Mesodermal cell (in vitro differentiated cells): ENCODE data around the gene RAPGEF1.
A peak's percentile ranks its signal among the peaks of the same experiment; 100 is the strongest.

Source experiments
- H3K27ac ChIP-seq: 2 replicates; pipeline ENCODE4 v1.7.0; 2013; ENCODE audit warnings: mild to moderate bottlenecking, low read depth, low read length, moderate library complexity; ENCODE audit not compliant: severe bottlenecking
- H3K36me3 ChIP-seq: 2 replicates; pipeline ENCODE4 v1.7.1; 2013; ENCODE audit warnings: mild to moderate bottlenecking, low read length, moderate library complexity; ENCODE audit not compliant: control insufficient read depth, insufficient read depth
- H3K4me1 ChIP-seq: one replicate; pipeline ENCODE4 v1.7.1; 2013; ENCODE audit warnings: mild to moderate bottlenecking, low read length; ENCODE audit not compliant: insufficient read depth, control insufficient read depth, poor library complexity, severe bottlenecking
- H3K4me3 ChIP-seq: 2 replicates; pipeline ENCODE4 v1.7.0; 2013; ENCODE audit warnings: low read length, control low read depth, mild to moderate bottlenecking; ENCODE audit not compliant: insufficient read depth, poor library complexity, severe bottlenecking; ENCODE audit errors: extremely low read depth
- H3K9me3 ChIP-seq: 2 replicates; pipeline ENCODE4 v1.7.1; 2013; ENCODE audit warnings: mild to moderate bottlenecking, low read length, moderate library complexity; ENCODE audit not compliant: control insufficient read depth
- WGBS, 2 experiments: methylation state at CpG; one replicate each; pipeline ENCODE4 v1.1.5; 2013; ENCODE audit warnings: missing lambda C conversion rate in 2 of 2; ENCODE audit not compliant: insufficient coverage in 2 of 2; 5-methylcytosine and 5-hydroxymethylcytosine counted together

The RAPGEF1 gene

DNA sequence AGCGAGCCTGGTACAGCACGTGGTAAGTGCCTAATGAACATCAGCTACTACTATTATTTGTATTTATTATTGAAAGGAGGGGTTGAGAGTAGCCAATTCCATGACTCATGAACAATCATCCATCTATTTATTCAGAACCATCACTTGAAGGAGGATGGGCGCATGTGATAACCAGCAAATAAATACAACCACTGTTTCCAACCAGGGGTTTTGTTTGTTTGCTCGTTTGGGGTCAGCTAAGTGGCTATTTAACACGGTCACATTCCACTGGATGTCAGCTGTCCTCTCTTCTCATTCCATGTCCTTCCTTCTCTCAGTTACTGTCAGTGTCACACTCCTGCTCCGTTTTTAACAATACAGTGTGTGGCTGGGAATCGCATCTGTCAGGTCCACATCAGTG is 8.6 kb downstream of the RAPGEF1 start:
- H3K4me1 ChIP-seq: peaks cover 77% of the 10 kb centered on the region
- peak overlapping the region; percentile 44 for H3K27ac ChIP-seq
- no peaks in the 10 kb centered on the region for H3K9me3 ChIP-seq
- H3K4me3 ChIP-seq: no peak overlapping the region
- H3K36me3 ChIP-seq: peaks cover 7% of the 10 kb centered on the region
- WGBS, 2 experiments: 71 to 78% methylated on average over 5 of the region's 7 CpGs

DNA sequence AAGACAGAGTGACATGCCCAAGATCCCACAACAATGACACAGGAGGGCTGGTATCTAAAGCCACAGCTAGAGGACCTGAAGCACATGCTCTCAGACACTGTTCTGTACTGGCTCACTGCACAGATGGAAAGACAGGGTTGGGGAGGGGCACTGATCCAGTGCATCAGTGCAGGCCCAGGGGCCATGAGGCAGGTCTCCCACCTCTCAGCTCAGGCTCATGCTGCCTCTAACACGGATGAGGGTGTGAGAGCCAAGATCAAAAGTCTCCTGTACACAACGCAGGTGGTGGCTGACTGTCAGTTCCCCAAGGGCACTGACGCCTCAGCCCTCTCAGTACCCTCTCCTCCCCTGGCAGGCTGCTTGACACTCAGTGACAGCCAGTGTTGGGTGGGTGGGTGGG is 10.9 kb downstream of the RAPGEF1 start:
- Histone ChIP-seq H3K4me1 (peaks cover 55% of the 10 kb centered on the region), H3K9me3 (no peaks in the 10 kb centered on the region), H3K4me3 (no peak overlapping the region), H3K36me3 (peaks cover 6% of the 10 kb centered on the region), H3K27ac (no peak overlapping the region)
- WGBS, 2 experiments: 40 to 83% methylated on average over 1 of the region's 3 CpGs

DNA sequence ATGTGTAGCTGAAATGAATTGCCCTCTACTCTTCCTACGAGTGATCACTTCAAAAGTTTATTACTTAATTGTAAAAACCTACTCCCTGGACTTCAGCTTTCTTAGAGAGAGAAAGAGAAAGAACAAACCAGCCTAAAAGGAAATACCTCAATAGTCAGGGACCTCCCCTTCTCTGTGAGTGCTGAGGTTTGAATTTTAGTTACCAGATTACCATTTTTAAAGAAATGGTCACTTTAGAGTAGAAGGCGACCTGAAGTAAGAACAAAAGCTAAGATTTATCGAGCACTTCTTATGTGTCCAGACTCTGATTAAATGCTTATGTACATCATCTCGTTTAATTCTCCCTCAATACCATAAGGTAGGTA is 11.3 kb downstream of the RAPGEF1 start:
- Histone ChIP-seq H3K4me1 (peaks cover 52% of the 10 kb centered on the region), H3K4me3 (no peak overlapping the region), H3K9me3 (no peaks in the 10 kb centered on the region), H3K36me3 (peaks cover 10% of the 10 kb centered on the region), H3K27ac (no peak overlapping the region)
- WGBS, 2 experiments: 90% methylated on average over 2 of the region's 4 CpGs; no CpG with 5 or more reads in 1 of the 2 experiments

DNA sequence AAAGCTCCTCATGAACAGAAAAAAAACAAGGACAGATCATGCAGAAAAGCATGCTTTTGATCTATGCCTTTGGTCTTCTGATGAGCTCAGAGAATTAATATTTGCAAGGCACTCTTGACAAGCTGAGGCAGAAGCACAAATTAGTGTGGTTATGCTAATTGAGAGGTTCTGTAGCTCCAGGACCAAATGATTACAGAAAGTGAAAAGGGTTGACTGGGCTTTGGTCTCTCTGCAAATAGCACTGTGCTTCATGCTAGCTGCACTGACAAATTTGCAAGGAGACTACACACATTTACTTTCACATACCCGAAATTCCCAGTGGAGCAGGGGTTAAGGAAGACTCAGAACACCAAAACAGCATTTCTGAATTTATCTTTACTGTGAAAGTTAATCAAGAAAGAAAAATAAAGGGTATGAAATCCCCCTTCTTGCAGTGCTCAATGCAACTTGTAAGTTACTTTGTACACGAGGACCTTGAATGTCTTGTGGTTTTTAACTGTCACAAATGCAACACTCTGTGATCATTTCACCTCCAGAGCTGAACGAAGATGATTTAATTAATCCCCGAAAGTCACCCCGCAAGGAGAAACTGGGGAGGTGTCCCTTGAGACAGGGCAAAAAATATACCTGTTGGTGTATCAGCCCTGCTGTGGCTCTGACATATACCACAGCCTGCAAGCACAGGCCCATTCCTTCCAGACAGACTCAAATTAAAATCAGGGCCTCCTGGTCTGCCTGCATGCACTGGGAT is 11.9 kb downstream of the RAPGEF1 start:
- Histone ChIP-seq H3K27ac (peak overlapping the region; percentile 24), H3K36me3 (peaks cover 10% of the 10 kb centered on the region), H3K9me3 (no peaks in the 10 kb centered on the region), H3K4me3 (no peak overlapping the region), H3K4me1 (peaks cover 47% of the 10 kb centered on the region)
- 73 to 88% methylated on average over 3 to 4 of the region's 5 CpGs for WGBS, 2 experiments

DNA sequence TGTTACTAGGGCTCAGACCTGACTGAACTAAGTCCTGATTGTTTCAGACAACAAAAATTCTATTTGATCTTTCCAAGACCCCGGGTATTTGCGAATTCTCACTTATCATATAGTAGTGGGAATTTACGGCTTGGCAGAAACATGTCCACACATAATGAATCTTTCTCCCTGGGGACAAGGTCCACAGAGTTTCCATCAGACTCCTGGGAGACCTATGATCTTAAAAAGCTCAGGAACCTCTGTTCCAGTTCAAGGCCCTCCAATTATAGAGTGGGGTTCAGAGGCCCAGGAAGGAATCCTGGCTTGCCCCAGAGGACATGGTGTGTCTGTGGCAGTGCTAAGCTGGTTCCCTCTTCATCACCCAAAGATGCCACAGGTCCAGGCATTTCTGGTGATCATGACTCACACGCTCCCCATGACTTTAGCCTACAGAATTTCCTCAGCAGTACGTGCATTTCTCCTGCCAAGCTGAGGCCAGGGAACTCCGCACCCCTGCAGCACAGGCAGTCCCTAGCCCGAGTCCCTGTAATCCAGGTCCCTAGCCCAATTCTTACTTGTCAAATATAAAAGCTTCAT is 12.6 kb downstream of the RAPGEF1 start:
- 83 to 91% methylated on average over 3 to 5 of the region's 7 CpGs for WGBS, 2 experiments
- H3K27ac ChIP-seq: peak overlapping the region; percentile 24
- no peak overlapping the region for H3K4me3 ChIP-seq
- peaks cover 14% of the 10 kb centered on the region for H3K36me3 ChIP-seq
- H3K4me1 ChIP-seq: peaks cover 41% of the 10 kb centered on the region
- H3K9me3 ChIP-seq: no peaks in the 10 kb centered on the region

DNA sequence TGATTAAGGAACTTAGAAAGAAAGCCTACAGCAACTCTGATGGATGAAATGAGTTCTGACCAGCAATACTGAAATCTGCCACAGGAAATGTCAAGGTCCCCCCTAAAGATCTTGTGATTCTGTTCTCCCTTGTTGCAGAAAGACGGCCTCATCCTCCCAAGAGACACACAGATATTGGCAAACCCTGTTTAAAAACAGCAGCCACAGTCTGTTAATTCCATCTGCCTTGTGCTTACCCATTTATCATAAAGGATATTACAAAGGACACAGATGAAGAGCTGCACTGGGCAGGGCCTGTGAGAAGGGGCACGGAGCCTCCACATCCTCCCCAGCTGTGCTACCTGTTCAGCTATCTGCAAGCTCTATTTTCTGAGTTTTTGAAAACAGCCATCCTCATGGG is 15.2 kb downstream of the RAPGEF1 start:
- H3K4me3 ChIP-seq: no peak overlapping the region
- peaks cover 19% of the 10 kb centered on the region for H3K36me3 ChIP-seq
- H3K9me3 ChIP-seq: no peaks in the 10 kb centered on the region
- H3K4me1 ChIP-seq: peaks cover 23% of the 10 kb centered on the region
- H3K27ac ChIP-seq: no peak overlapping the region
- 88 to 92% methylated on average over 1 to 2 of the region's 2 CpGs for WGBS, 2 experiments

DNA sequence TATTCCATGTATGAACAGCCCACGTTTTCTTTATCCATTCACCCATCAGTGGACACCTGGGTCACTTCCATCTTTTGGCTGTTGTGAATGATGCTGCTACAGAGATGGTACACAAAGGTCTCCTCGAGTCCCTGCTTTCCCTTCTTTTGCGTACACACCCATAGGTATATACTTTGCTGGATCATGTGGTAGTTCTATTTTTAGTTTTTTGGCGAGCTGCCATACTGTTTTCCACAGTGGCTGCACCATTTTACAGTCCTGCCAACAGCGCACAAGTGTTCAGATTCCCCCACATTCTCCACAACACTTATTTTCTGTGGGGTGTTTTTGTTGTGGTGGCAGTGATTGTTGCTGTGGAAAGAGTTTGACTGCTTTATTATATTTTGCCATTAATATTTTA is 16.2 kb downstream of the RAPGEF1 start:
- no peak overlapping the region for H3K27ac ChIP-seq
- peaks cover 16% of the 10 kb centered on the region for H3K4me1 ChIP-seq
- H3K4me3 ChIP-seq: no peak overlapping the region
- 100% methylated on average over 1 of the region's 5 CpGs; no CpG with 5 or more reads in 1 of the 2 experiments for WGBS, 2 experiments
- H3K9me3 ChIP-seq: no peaks in the 10 kb centered on the region
- H3K36me3 ChIP-seq: peaks cover 19% of the 10 kb centered on the region

DNA sequence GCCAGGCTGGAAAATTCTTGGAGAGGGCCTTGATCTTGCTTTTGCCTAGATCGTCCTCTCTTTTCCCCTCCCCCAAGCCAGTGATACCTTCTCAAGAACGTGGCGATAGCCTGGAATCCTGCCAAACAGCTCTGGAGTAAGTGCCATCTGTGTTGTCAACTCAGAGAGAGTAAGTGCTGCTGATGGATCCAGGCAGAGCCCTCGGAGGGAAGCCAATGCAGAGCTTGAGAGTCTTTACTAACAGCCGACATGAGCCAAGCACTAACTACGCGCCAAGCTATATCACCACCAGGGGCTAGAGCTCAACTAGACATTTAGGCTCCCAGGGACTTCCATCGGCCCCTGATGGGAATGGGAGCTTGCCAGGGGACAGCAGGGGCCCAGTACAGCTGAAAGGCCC is 17.6 kb downstream of the RAPGEF1 start:
- Histone ChIP-seq H3K27ac (no peak overlapping the region), H3K9me3 (no peaks in the 10 kb centered on the region), H3K4me1 (peaks cover 2% of the 10 kb centered on the region), H3K36me3 (peaks cover 19% of the 10 kb centered on the region), H3K4me3 (no peak overlapping the region)
- 85 to 93% methylated on average over 8 of the region's 8 CpGs for WGBS, 2 experiments

DNA sequence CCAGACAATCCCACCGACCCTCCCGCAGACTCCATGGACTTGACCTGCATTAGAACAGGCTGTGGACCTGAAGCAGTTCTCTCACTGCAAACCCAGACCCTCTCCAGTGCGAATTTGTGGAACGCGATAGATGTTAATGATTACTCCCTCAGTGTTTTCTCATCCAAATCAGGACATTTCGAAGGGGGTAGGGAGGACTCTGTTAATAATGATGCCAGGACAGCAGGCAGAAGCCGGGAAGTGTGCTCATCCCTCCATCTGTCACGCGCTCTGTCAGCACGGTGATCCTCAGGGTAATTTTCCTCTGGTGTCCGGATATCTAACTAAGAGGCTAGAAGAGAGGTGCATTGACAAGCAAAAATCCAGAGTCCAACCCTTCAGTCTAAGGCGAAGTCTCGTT is 18.8 kb downstream of the RAPGEF1 start:
- H3K36me3 ChIP-seq: peaks cover 17% of the 10 kb centered on the region

DNA sequence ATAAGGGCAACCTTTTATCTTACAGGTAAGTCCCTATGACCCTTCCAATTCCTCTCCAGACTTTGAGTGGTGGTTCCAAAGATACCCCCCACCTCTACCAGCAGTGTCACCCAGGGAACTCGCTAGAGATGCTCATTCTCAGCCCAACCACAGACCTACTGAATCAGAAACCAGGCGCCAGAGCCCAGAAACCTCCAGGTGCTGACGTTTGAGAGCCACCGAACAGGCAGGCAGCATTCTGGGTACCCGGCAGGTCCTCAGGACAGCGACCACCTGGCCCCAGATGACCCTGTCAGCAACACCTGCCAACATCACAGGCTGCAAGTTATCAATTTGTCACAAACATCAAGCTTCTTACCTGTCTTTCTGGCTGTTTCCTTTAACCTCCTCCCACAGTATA is 19.5 kb downstream of the RAPGEF1 start:
- peaks cover 22% of the 10 kb centered on the region for H3K36me3 ChIP-seq
- no peaks in the 10 kb centered on the region for H3K4me1 ChIP-seq
- H3K9me3 ChIP-seq: no peaks in the 10 kb centered on the region
- WGBS, 2 experiments: 86 to 100% methylated on average over 5 to 6 of the region's 6 CpGs
- H3K4me3 ChIP-seq: no peak overlapping the region
- no peak overlapping the region for H3K27ac ChIP-seq

More for the DNA sequence above, 18.8 kb downstream of the RAPGEF1 start:
- no peak overlapping the region for H3K27ac ChIP-seq
- no peaks in the 10 kb centered on the region for H3K9me3 ChIP-seq
- no peak overlapping the region for H3K4me3 ChIP-seq
- WGBS, 2 experiments: 95 to 97% methylated on average over 13 of the region's 13 CpGs
- no peaks in the 10 kb centered on the region for H3K4me1 ChIP-seq

DNA sequence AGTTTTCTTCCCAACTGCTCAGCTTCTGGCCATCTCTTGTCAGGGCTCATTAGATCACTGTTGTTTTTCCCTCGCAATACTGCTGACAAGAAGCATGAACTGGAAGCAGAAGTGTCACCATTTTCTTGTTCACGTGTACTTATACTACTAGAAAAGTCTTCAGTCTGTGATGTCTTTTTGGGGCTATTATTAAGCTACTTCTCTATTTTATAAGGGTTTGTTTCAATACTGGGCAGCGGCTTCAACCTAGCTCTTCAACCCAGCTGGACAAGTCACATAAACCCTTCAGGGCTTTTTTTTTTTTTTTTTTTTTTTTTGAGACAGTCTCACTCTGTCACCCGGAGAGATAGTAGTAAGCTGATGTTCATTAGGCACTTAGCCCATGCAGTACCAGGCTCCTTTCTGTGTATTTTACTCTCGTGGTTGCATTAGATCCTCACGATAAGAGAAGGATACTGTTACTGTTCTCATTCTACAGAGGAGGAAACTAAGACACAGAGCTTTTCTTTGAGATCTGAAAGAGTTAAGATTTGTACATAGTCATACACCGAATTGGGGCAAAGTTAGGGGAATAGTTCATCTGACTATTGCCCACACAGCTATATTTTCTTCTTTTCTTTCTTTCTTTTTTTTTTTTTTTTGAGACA is 20.5 kb downstream of the RAPGEF1 start:
- Histone ChIP-seq H3K27ac (no peak overlapping the region), H3K36me3 (peaks cover 21% of the 10 kb centered on the region), H3K9me3 (no peaks in the 10 kb centered on the region), H3K4me3 (no peak overlapping the region), H3K4me1 (peaks cover 9% of the 10 kb centered on the region)
- 90 to 100% methylated on average over 2 to 3 of the region's 7 CpGs for WGBS, 2 experiments
